ENCODE data around the gene NPIPB8. TPM values are rescaled to one million over a fixed set of nuclear protein-coding genes. Genes with fewer than 3 reads are reported as not detected.
"Not testable (repeated sequence)": the region's sequence is repeated elsewhere in the genome, so short reads cannot be mapped to it uniquely, and the experiment has no call there.

The NPIPB8 gene
- polyA plus RNA-seq, 3 donors = 2.1 to 3.6 (median 2.3) TPM

DNA sequence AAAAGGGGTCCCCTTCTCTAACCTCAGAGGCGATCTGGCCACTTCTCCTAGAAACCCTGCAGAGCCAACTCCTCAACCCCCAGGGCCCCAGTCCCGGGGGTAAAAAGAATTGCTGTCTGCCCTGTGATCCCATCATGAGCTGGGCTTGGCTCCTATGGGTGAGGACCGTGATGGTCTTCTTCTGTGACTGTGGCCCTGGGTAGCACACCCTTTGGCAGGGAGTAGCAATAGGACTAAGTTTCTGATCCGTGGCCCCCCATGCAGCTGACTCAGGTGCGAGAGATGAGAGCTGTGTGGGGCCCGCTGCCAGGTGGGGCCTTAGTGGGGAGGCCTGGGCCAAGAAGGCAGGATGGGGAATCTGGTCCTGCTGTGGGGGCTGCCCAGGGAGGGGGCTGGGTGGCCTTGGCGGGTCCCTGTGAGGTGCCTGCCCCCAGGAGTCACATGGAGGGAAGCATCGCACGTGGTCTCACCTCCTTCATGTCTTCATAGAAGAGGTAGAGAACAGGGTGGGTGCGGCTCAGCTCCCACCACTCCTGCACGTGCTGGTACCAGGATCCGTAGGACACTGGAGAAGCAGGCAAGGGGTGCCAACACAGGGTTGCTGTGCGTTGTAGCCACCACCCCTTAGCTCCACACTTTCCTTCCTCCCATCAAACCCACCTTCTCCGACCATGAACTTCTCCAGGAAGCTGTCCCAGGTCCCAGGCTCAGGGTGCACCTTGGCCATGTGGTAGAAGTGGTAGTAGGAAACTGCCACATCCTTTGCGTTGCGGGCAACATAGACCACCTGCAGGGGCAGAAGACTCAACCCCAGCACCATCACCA is 31.4 kb upstream of the NPIPB8 start:
- DNase-seq = no peak

DNA sequence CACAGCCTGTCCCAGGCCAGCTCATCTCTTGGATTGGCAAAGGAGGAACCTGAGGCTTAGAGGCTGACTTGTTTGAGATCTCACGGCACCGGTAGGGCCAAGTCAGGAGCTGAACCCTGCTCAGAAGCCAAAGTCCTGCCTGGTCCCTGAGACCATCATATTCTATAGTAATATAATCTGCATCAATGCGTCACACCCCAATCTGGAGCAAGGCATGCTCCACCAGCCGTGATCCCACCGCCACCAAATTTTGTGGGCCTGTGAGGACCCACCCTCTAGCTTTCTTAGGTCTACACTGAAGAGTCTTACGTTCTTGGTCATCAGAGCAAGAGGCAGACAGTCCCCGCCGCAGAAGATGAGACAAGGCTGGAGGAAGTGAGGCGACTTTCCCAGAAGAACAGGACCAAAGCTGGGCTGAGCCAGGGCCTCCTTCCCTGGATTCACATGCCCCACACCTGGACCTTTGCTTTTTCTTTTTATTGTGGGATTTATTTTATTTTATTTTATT is 30.7 kb upstream of the NPIPB8 start:
- DNase-seq = no peak

GRCh38 chr16:28607681-28608495 is 30.0 kb upstream of the NPIPB8 start:
- not testable (repeated sequence) for DNase-seq

- not testable (repeated sequence) for DNase-seq
Observed at GRCh38 chr16:28608496-28608808, 29.4 kb upstream of the NPIPB8 start.

DNA sequence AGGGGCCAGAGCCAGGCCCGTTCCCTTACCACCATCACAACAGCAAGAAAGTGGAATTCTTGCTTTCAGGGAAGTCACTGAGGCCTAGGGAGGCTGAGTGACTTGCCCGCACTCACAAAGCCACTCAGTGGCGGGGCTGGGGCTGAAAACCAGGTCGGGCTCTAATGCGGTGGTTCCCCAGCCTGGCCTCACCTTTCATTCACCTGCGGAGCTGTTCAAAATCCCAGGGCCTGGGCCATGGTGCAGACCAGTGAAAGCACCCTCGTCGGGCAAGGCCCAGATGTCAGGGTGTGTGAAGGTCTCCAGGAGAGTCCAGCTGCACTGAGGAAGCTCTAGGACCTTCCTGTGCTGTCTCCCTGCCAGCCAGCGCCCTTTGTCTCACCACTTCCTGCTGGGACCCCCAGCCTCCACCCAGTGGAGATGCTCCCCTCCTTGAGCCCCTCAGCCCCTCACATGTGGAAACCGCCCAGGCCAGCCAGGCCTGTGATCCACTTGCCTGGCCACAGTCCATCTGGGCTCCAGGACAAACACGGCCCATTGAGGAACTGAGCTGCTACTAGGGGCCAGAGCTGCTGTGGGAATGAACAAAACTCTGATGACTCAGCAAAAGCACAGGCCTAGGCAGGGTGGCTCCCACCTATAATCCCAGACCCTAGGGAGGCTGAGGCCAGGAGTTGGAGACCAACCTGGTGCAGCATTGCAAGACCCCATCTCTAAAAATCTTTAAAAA is 28.8 kb upstream of the NPIPB8 start:
- DNase-seq = not testable (repeated sequence)

- DNase-seq = peak; percentile 30
Observed at GRCh38 chr16:28609631-28610594, 28.0 kb upstream of the NPIPB8 start, which contains the start of gene SULT1A1. Gene SULT1A1 (minus strand): TSS chr16:28610044. CDS start chr16:28608855, 1,189 bp downstream.

GRCh38 chr16:28610595-28611191 is 27.2 kb upstream of the NPIPB8 start:
- DNase-seq = peak; percentile 8

DNA sequence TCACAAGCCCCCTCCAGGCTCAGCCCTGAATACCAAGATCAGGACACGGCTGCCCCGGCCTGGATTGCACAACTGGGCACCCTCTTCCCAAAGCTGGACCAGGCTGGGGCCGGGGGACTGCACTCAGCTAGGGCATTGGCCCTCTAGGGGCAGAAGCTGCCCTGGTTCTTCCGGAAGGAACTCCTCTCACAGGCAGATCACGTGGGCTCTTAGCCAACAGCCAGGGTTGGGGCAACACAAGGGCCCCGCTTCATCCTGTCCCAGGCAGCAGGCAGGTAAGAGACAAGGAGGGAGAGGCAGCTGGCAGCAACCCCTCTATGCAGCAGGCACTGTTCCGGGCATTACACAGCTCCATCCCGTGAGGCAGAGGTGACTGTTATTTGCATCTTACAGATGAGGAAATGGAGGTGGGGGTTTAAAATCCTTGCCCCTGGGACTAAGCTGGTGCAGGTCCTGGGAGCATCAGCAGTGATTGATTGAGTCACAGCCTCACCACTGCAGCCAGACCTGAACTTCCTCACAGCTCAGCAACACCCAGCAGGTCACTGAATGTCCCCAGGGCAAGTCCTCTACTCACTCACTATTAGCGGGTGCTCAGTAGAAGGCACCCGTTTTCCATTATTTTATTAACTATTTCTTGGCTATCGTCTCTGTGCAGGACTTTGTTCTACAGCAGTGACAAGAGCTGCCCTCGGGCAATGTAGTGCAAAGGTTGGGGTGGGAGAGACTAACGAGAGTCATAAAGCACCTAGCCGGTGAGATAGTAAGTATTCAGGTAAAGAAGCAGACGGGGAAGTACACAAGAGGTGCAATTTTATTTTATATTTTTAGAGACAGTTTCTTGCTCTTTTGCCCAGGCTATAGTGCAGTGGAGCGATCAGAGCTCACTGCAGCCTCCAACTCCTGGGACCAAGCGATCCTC is 25.2 kb upstream of the NPIPB8 start:
- DNase-seq = not testable (repeated sequence)

DNA sequence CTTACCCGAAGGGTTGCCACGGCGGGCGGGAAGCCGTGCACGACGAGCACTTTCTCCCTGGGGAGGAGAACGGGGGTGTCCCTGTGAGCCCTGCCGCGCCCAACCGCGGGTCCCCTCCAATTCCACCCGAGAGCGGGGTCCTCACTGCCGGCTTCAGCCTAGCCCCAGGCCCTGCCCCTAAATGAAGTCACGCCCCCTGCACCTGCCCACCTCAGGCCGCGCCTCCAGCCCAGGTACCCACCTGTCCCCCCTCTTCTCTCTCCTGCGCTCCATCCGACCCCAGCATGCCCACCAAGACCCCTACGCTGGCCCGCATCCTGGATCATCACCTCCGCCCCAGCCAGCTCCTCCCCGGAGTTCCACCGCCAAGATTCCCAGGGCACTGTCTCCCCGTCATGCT is 24.0 kb upstream of the NPIPB8 start:
- not testable (repeated sequence) for DNase-seq

- not testable (repeated sequence) for DNase-seq
Observed at GRCh38 chr16:28614561-28614960, 23.3 kb upstream of the NPIPB8 start.

DNA sequence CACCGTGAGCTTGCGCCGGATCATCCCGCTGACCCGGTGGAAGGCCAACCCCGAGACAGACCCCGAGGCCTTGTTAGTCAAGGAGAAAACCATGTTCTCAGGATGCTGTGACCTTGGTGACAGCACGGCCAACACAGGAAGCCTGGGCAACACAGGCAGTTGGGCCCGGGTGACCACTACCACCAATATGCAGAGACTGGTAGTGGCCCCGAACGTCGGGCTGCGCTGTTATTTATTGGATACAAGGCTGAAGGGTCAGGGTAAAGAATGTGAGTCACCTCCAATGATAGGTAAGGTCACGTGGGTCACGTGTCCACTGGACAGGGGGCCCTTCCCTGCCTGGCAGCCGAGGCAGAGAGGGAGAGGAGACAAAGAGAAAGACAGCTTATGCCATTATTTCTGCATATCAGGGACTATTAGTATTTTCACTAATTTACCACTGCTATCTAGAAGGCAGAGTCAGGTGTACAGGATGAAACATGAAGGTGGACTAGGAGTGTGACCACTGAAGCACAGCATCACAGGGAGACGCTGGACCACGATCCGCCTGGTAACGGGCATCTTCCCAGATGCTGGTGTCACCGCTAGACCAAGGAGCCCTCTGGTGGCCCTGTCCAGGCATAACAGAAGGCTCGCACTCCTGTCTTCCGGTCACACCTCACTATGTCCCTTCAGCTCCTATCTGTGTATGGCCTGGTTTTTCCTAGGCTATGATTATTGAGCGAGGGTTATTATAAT is 22.2 kb upstream of the NPIPB8 start:
- DNase-seq = not testable (repeated sequence)

GRCh38 chr16:28616224-28616577 is 21.7 kb upstream of the NPIPB8 start:
- DNase-seq = not testable (repeated sequence)

DNA sequence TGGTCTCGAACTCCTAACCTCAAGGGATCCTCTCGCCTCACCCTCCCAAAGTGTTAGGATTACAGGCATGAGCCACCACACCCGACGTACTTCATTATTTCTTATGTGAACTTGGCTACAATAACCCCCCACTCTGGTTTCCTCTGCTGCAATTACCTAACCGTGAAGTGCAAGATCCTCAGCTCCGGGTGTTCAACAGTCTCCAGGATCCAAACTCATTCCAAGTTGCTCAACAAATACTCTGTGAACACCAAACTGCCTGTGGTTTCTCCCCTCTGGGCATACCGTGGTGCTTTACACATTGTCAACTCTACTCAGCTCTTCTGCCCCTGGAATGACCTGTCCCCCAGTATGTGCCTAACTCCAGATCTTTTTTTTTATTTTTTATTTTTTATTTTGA is 21.2 kb upstream of the NPIPB8 start:
- no peak for DNase-seq

DNA sequence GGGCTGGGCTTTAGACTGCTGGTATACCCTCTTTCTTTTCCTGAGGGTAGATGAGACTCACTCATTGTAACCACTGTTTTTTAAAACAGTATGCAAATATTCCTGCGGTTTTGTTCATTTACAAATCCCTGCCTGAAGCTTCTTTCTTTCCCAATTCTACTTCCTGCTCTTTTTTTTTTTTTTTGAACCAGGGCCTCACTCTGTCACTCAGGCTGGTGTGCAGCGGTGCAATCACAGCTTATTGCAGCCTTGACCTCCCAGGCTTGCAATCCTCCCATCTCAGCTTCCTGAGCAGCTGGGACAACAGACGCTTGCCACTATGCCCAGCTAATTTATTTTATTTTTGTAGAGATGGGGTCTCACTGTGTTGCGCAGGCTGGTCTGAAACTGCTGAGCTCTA is 20.0 kb upstream of the NPIPB8 start:
- peak; percentile 57 for DNase-seq

- DNase-seq = not testable (repeated sequence)
Observed at GRCh38 chr16:28620316-28620715, 17.5 kb upstream of the NPIPB8 start.

GRCh38 chr16:28621481-28622155 is 16.2 kb upstream of the NPIPB8 start:
- no peak for DNase-seq

- not testable (repeated sequence) for DNase-seq
Observed at GRCh38 chr16:28622532-28623171, 15.2 kb upstream of the NPIPB8 start.

Measured in renal pelvis (tissue), 4 donors.